Muscle layer of colon (tissue), 2 donors: ENCODE results near the gene NDUFAF3.

Experiments
- H3K27ac ChIP-seq: one replicate; pipeline ENCODE4 v1.7.0; 2013; ENCODE audit warnings: low read depth, mild to moderate bottlenecking, low read length, moderate library complexity
- H3K27me3 ChIP-seq, 2 donors: one replicate each; pipeline ENCODE4 v1.7.0; 2013; ENCODE audit warnings: low read length in 2 of 2, mild to moderate bottlenecking in 2 of 2; ENCODE audit not compliant: insufficient read depth in 2 of 2, control insufficient read depth in 1 of 2
- H3K36me3 ChIP-seq: one replicate; pipeline ENCODE4 v1.7.0; 2013; ENCODE audit warnings: mild to moderate bottlenecking, low read length; ENCODE audit not compliant: insufficient read depth
- H3K4me1 ChIP-seq: one replicate; pipeline ENCODE4 v1.7.0; 2013; ENCODE audit warnings: mild to moderate bottlenecking, low read length; ENCODE audit not compliant: insufficient read depth
- H3K4me3 ChIP-seq, 2 donors: one replicate each; pipeline ENCODE4 v1.7.0; 2013; ENCODE audit warnings: low read length in 2 of 2, low read depth in 1 of 2, mild to moderate bottlenecking in 1 of 2, moderate library complexity in 1 of 2
- H3K9ac ChIP-seq: one replicate; pipeline ENCODE4 v1.7.0; 2013; ENCODE audit warnings: low read length
- H3K9me3 ChIP-seq: one replicate; pipeline ENCODE4 v1.7.0; 2013; ENCODE audit warnings: mild to moderate bottlenecking, low read length
- donor health status: abdominal sarcoma.
- donor health status: Adenocarcinoma of cecum.

The NDUFAF3 gene

DNA sequence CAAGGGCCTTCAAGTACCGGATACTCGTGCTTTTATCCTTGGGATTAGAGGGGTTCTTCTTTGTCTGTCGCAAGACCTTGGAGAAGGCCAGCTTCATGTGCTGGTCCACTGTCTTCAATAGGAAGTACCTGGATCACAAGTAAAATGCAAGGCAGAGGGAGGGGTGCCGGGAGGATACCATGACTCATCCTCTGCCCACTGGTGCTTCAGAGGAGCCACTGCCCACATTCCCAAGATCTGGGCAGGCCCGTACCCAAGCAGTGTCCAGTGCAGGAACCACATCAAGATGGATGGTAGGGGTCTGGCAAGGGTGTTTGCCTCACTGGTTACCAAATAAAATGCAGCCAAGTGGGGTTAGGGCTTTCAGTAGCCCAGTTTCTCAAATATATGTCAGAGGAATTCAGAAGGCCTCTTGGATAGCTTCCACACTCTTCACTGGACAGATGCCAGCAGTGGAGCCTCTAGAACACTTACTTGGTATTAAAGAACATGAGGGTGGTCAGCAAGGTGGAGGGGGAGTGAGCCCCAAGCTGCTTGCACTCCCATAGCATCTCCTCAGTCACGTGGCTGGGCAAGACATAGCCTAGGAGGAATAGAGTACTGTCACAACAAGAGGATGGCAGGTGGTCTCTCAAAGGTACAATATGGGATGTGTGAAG, 10.9 kb downstream of the NDUFAF3 start:
- Histone ChIP-seq H3K4me3 (no peak overlapping the region), H3K27me3 (no peaks in the 10 kb centered on the region), H3K4me1 (peaks cover 22% of the 10 kb centered on the region), H3K9me3 (no peaks in the 10 kb centered on the region), H3K27ac (no peak overlapping the region), H3K36me3 (peaks cover 45% of the 10 kb centered on the region), H3K9ac (no peak overlapping the region)

DNA sequence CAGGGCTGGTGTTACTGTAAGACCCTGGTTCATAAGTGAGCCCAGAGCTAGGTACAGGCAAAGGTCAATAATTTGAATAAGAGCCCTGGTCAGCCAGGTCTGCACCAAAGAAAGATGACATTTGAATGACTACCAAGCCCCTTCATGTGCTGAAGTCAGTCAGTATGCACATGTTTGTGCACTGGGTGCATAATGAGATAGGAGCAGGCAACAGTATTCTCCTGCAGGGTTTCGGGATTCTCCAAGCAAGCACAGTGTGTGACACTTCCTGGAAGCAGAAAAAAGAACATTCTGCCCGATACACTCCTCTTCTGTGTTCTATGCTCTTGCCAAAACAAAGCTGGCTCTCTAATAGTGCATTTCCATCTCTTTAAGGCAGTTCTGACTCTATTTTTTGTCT, 12.7 kb downstream of the NDUFAF3 start:
- H3K36me3 ChIP-seq: peaks cover 45% of the 10 kb centered on the region
- H3K4me1 ChIP-seq: peaks cover 6% of the 10 kb centered on the region
- H3K4me3 ChIP-seq: no peak overlapping the region
- H3K9ac ChIP-seq: no peak overlapping the region
- no peaks in the 10 kb centered on the region for H3K27me3 ChIP-seq
- H3K9me3 ChIP-seq: no peaks in the 10 kb centered on the region
- no peak overlapping the region for H3K27ac ChIP-seq

DNA sequence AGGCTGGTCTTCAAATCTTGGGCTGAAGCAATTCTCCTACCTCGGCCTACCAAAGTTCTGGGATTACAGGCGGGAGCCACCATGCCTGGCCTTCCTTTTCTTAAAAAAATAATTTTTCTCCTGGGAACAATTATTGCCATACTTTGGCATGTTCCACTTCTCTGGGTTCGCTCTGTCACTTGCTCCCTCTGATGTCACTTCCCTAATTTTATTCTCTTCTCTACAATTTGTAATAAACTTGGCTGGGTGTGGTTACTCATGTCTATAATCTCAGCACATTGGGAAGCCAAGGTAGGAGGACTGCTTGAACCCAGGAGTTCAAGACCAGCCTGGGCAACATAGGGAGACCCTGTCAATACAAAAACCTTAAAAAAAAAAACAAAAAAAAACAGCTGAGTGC, 13.4 kb downstream of the NDUFAF3 start:
- no peak overlapping the region for H3K9ac ChIP-seq
- H3K27me3 ChIP-seq: no peaks in the 10 kb centered on the region
- H3K4me1 ChIP-seq: peaks cover 5% of the 10 kb centered on the region
- peaks cover 46% of the 10 kb centered on the region for H3K36me3 ChIP-seq
- no peak overlapping the region for H3K4me3 ChIP-seq
- no peak overlapping the region for H3K27ac ChIP-seq
- H3K9me3 ChIP-seq: no peaks in the 10 kb centered on the region

DNA sequence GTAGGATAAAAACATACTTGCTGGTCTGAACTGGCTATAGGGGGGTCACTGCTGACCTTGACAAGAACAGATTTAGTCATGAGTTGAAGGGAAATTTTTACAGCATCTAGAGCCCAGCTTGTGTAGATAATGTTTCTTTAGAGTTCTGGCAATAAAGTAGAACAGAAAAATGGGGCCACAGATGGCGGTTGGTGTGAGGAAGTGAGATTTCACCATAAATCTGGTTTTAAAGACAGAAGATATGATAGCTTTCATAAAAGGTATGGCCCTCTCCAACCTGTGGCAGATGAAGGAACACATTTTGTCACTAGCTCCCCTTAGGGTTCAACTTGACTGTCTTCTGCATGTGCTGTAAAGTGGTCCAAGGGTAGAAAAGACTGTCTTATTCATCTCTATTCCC, 31.6 kb downstream of the NDUFAF3 start:
- peaks cover 40% of the 10 kb centered on the region for H3K36me3 ChIP-seq
- no peak overlapping the region for H3K27ac ChIP-seq
- H3K4me3 ChIP-seq: no peak overlapping the region
- no peaks in the 10 kb centered on the region for H3K27me3 ChIP-seq
- H3K4me1 ChIP-seq: no peaks in the 10 kb centered on the region
- no peak overlapping the region for H3K9ac ChIP-seq
- no peaks in the 10 kb centered on the region for H3K9me3 ChIP-seq

DNA sequence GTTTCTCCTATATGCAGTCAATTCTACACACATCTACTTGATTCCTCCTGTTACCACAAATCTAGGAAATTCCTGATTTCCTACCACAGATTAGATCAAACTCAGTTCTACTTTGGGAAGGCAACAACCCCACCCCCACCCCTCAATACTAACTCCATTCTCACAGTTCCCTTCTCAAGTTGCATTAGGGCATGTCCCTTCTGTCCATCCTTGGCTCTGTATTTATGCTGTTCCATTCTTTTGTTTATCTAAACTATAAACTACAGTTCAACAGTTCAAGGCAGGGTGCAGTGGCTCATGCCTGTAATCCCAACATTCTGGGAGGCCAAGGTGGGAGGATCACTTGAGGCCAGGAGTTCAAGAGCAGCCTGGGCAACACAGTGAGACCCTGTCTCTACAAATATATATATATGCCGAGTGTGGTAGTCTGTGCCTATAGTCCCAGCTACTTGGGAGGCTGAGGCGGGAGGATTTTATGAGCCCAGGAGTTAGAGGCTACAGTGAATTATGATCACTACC, 32.5 kb downstream of the NDUFAF3 start:
- H3K36me3 ChIP-seq: peaks cover 40% of the 10 kb centered on the region
- H3K4me1 ChIP-seq: no peaks in the 10 kb centered on the region
- H3K27me3 ChIP-seq: no peaks in the 10 kb centered on the region
- no peak overlapping the region for H3K4me3 ChIP-seq
- no peak overlapping the region for H3K9ac ChIP-seq
- no peaks in the 10 kb centered on the region for H3K9me3 ChIP-seq
- no peak overlapping the region for H3K27ac ChIP-seq

DNA sequence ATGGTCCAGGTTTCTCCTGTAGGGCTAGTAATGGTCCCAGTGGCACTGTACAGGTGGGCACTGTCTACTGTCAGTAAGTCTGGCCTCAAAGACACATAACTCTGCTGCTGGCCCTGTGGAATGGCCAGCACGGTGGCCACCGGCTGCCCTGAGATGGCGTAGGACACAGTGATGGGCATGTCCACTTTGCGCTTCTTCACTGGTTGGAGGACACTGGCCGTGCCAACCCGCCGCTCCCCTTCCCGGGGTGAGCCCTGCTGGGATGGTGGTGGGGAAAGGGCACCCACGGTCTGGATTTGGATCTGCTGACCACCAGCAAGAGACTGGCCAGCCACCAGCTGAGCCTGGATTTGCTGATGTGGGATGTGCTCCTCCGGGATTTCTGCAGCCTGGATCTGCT, 35.3 kb downstream of the NDUFAF3 start:
- H3K4me1 ChIP-seq: no peaks in the 10 kb centered on the region
- H3K9me3 ChIP-seq: no peaks in the 10 kb centered on the region
- H3K27me3 ChIP-seq: no peaks in the 10 kb centered on the region
- H3K9ac ChIP-seq: no peak overlapping the region
- no peak overlapping the region for H3K27ac ChIP-seq
- no peak overlapping the region for H3K4me3 ChIP-seq
- H3K36me3 ChIP-seq: peaks cover 32% of the 10 kb centered on the region

DNA sequence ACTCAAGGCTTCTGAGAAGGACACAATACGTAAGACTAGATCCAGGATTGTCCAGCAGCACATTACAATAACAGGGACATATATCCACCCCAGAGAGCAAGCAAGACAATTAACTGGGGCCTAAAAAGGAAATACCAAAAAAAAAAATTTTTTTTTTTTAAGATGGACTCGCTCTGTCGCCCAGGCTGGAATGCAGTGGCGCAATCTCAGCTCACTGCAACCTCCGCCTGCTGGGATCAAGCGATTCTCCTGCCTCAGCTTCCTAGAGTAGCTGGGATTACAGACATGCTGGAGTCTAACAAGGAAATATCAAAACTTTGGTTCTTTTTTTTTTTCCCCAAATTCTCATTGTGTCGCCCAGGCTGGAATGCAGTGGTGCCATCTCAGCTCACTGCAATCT, 36.1 kb downstream of the NDUFAF3 start:
- peaks cover 32% of the 10 kb centered on the region for H3K36me3 ChIP-seq
- no peak overlapping the region for H3K4me3 ChIP-seq
- no peaks in the 10 kb centered on the region for H3K4me1 ChIP-seq
- no peaks in the 10 kb centered on the region for H3K9me3 ChIP-seq
- H3K27ac ChIP-seq: no peak overlapping the region
- H3K27me3 ChIP-seq: no peaks in the 10 kb centered on the region
- no peak overlapping the region for H3K9ac ChIP-seq
